Limb (tissue), 2 donors: ENCODE measurements around the gene CNPY1.

Experiments used
- DNase-seq, 2 donors: peaks; one replicate each; pipeline ENCODE4 v3.0.0-alpha.2; 2016; ENCODE audit errors: extremely low spot score in 2 of 2

CNPY1 gene

GRCh38 chr7:155455776-155456737, 90.3 kb downstream of the CNPY1 start:
- DNase-seq, result peak in 1 of 2 donors; percentile 49

DNA sequence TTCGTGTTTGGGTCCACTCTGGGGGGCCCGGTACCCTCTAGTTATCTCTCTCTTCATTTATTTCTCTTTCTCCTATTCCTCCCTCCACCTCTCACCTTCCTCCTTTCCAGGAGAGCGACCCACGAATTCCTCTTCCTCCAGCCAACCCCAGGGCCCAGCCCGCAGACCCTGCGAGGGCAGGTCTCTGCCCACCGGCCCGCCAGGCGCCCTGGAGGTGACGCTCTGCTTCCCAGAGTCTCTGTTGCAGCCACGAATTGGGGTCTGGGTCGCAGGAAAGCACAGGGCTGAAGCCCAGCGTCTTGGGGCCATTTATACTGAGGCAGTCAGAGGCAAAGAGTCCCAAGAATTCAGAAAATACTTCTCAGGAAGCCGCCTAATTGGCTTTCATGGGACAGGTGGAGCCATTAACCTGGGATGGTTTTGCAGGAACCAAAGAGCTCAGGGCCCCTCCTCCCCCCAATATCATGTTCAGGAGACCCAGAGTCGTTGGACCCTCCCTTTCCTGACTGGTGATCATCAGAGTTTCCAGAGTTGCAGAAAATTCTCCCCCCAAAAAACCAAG, 91.1 kb downstream of the CNPY1 start:
- DNase-seq, result no peak

DNA sequence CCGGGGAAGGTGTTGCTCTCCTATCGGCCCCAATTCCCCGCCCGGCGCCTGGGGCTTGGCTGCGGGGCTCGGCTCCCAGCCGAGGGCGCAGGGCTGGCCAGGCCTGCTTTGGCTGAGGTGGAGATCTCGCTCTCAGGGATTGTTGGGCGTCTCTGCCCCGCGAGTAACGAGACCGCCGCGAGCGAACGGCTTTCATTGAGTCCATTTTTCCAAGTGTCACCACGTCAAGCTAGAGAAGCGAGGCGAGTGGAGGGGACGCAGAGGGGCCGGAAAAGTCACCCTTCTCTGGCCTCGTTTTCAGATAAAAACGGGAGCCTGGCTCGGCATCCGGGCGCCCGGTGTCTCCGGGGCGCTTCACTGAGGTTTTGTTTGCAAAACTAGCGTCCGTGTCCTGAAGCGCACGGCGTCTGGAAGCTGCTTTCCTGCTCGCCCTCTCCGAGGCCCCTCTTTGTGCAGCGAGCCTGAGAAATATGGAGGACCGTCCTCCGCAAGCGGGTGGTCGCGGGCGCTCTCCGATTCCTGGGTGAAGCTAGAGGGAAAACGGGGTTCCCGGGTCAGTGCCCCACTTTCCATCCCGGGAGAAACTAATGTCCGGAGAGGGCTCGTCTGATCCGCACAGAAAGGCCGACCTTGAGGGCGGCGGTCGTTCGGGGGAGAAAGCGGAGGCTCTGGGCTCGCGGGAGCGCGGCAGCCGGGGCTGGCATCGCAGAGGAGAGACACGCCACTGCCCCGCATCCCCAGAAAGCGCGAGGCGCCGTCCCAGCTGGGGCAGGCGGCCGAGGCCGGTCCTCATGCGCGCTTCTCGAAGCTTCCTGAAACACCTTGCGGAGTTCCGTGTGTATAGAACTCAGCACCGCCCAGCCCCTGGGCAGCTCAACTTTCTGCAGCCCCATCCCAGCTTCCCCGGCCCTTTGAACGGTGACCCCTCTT, 91.9 kb downstream of the CNPY1 start:
- peak in 1 of 2 donors; percentile 62 for DNase-seq

DNA sequence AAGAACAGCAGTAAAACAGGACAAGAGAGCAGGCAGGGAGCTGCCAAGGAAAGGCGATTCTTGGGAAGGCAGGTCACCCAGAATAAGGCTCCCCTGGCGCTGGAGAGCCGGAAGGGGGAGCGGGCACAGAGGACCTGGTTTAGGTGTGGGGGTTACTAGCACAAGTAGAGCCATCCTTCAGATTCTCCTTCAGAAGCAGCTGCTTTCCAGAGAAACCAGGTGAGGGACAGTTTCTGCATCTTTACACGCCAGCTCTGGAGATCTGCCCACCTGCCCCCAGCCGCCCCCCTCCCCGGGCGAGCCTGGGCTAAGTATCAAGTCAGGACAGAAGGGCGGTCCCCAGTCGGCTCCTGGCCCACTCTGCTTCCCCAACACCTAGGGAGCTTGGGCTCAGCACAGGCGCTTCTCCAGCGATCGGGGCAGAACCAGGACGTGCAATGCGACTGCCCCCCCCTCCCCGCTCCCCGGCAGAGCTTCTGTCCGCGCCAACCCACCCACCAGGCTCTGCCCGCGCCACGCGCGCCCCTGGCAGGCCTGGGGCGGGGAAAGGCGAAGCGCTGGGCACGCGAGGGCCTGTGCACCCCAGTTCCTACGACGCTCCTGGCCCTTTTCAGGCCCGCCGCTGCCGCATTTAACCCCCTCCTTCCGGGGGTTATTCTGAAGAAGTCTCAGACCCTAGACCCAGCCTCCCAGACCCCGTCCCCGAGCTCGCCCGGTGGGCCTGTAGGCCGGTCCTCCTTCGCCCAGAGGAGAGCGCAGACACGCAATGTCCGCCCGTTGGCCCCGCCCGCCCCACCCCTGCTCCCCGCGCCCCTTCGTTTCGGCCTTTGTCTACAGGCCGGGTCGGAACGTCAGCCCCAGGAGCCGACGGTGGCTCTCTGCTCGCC, 92.8 kb downstream of the CNPY1 start:
- DNase-seq, result no peak

GRCh38 chr7:155452505-155453295, 93.7 kb downstream of the CNPY1 start:
- no peak for DNase-seq

- DNase-seq, result no peak
Measured at GRCh38 chr7:155451840-155452239, 94.5 kb downstream of the CNPY1 start.
